ENCODE measurements around the gene MYO10. TPM values are rescaled to one million over a fixed set of nuclear protein-coding genes. Genes with fewer than 3 reads are reported as not detected.

The MYO10 gene
- total RNA-seq, 1 donor from 2014 or later, result 56.7 TPM

DNA sequence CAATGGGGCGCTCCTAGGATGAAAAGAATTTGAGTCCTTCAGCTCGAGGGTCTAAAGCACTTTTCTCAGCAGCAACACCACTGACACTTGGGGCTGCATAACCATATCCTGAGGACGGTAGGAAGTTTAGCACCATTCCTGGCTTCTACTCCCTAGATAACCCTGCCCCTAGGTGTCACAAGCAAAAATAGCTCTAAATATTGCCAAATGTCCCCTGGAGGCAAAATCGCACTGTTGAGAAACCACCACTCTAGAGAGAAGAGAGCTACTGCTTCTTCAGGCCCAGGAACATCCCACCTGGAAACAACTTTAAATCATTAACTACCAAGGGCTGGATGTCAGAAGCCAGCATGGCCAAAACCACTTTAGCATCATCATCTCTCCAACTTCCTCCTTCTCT, 29.8 kb downstream of the MYO10 start:
- Mint-ChIP-seq H3K4me3 (no peak overlapping the region), H3K27me3 (ENCODE audit: low read depth) (no peaks in the 10 kb centered on the region), H3K9me3 (no peaks in the 10 kb centered on the region), H3K4me1 (peaks cover 16% of the 10 kb centered on the region), H3K27ac (no peak overlapping the region), H3K36me3 (peaks cover 4% of the 10 kb centered on the region)
- DNase-seq (ENCODE audit: low spot score in 2 of 2, unreplicated experiment in 2 of 2), result no peak
- TF ChIP-seq CTCF (IDR thresholded peaks at IDR 0.05; ENCODE audit: unreplicated experiment), result no peak

DNA sequence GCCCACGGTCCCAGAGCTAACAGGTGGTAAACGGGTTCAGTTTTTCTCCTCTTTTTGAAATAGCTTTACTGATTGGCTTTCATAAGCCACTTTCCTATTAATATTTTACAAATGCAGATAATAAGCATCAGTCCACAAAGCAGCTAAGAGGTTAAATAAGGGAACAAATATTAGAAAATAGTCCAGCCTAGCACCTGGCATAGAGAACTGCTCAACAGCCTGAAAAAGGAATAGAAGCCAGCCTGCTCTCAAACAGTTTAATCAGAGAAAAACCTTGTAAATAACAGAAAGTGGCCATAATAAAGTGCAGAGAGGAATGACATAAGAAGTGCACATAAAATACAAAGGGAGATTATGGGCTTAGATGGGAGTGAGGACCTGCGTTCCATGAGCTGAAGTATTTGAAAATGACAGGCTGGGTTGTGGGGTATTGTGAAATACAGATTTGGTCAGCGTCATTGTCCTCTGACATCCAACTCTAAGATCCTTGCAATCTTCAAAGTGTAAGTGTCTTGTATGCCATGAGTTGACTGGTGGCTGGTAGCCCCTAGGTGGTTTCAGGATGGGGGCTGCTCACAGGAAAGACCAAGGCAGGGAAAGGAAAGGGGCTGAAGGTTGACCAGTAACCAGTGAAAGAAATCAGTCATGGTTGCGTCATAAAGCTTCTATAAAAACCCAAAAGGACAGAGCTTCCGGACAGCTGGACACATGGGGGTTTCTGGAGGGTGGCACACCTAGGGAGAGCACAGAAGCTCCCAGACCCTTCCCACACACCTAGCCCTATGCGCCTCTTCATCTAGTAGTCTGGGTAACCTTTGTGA, 32.4 kb downstream of the MYO10 start:
- TF ChIP-seq CTCF (IDR thresholded peaks at IDR 0.05; ENCODE audit: unreplicated experiment), result no peak
- Mint-ChIP-seq H3K36me3 (peaks cover 1% of the 10 kb centered on the region), H3K9me3 (no peaks in the 10 kb centered on the region), H3K4me3 (no peak overlapping the region), H3K27ac (no peak overlapping the region), H3K27me3 (ENCODE audit: low read depth) (no peaks in the 10 kb centered on the region), H3K4me1 (peaks cover 24% of the 10 kb centered on the region)
- DNase-seq (ENCODE audit: low spot score in 2 of 2, unreplicated experiment in 2 of 2), result no peak

DNA sequence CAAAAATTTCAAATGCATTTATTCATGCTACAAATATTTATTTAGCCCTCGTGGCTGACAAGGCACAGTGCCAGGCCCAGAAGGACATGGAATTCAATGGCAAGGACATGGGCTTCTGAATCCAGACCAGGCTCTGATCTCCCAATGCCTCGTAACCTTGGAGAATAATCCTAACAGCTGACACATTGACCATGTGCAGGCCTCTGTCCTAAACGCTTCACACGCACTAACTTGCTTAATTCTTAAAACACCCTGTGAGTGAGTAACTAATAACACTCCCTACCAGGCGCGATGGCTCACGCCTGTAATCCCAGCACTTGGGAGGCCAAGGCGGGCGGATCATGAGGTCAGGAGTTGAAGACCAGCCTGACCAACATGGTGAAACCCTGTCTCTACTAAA, 33.2 kb downstream of the MYO10 start:
- H3K9me3 Mint-ChIP-seq, result no peaks in the 10 kb centered on the region
- H3K4me1 Mint-ChIP-seq, result peaks cover 24% of the 10 kb centered on the region
- no peak for TF ChIP-seq CTCF (IDR thresholded peaks at IDR 0.05; ENCODE audit: unreplicated experiment)
- H3K27me3 Mint-ChIP-seq (ENCODE audit: low read depth), result no peaks in the 10 kb centered on the region
- no peaks in the 10 kb centered on the region for H3K36me3 Mint-ChIP-seq
- H3K27ac Mint-ChIP-seq, result no peak overlapping the region
- no peak overlapping the region for H3K4me3 Mint-ChIP-seq
- DNase-seq (ENCODE audit: low spot score in 2 of 2, unreplicated experiment in 2 of 2), result no peak

- no peak for DNase-seq (ENCODE audit: low spot score in 2 of 2, unreplicated experiment in 2 of 2)
- peaks cover 40% of the 10 kb centered on the region for H3K4me1 Mint-ChIP-seq
- H3K36me3 Mint-ChIP-seq, result no peaks in the 10 kb centered on the region
- H3K27me3 Mint-ChIP-seq (ENCODE audit: low read depth), result no peaks in the 10 kb centered on the region
- no peaks in the 10 kb centered on the region for H3K9me3 Mint-ChIP-seq
- no peak overlapping the region for H3K4me3 Mint-ChIP-seq
- TF ChIP-seq CTCF (IDR thresholded peaks at IDR 0.05; ENCODE audit: unreplicated experiment), result no peak
- no peak overlapping the region for H3K27ac Mint-ChIP-seq
Measured at GRCh38 chr5:16901021-16901644, 35.0 kb downstream of the MYO10 start.

- no peaks in the 10 kb centered on the region for H3K27me3 Mint-ChIP-seq (ENCODE audit: low read depth)
- no peak for DNase-seq (ENCODE audit: low spot score in 2 of 2, unreplicated experiment in 2 of 2)
- H3K27ac Mint-ChIP-seq, result peak overlapping the region; percentile 2
- no peak for TF ChIP-seq CTCF (IDR thresholded peaks at IDR 0.05; ENCODE audit: unreplicated experiment)
- peaks cover 58% of the 10 kb centered on the region for H3K4me1 Mint-ChIP-seq
- no peak overlapping the region for H3K4me3 Mint-ChIP-seq
- no peaks in the 10 kb centered on the region for H3K36me3 Mint-ChIP-seq
- H3K9me3 Mint-ChIP-seq, result no peaks in the 10 kb centered on the region
Measured at GRCh38 chr5:16899171-16899570, 36.9 kb downstream of the MYO10 start.
